Neural cell (in vitro differentiated cells): ENCODE data around the gene GRHL1. TPM values are rescaled to one million over a fixed set of nuclear protein-coding genes. Genes with fewer than 3 reads are reported as not detected.

Experiments
- H2AFZ ChIP-seq: fragments of 200-600, 300-800 bp; sonication (generic), shearing (Covaris generic); 2 replicates; pipeline ENCODE4 v1.6.0; 2014; ENCODE audit warnings: low read depth, mild to moderate bottlenecking, antibody characterized with exemption, low read length, moderate library complexity
- H3F3A ChIP-seq: fragments of 200-600 bp; shearing (Covaris generic); 2 replicates; pipeline ENCODE4 v1.6.1; 2016; ENCODE audit warnings: mild to moderate bottlenecking, moderate library complexity, mixed read lengths, antibody characterized with exemption, low read length; ENCODE audit not compliant: insufficient read depth, poor library complexity, severe bottlenecking
- H3K27ac ChIP-seq: fragments of 200-600, 300-800 bp; sonication (generic), shearing (Covaris generic); 2 replicates; pipeline ENCODE4 v1.5.1; 2014; ENCODE audit warnings: mild to moderate bottlenecking, low read length, moderate library complexity
- H3K27me3 ChIP-seq: fragments of 300-800, 200-600 bp; sonication (generic), shearing (Covaris generic); 2 replicates; pipeline ENCODE4 v1.6.0; 2014; ENCODE audit warnings: mild to moderate bottlenecking, low read depth, low read length, moderate library complexity; ENCODE audit not compliant: insufficient read depth
- H3K36me3 ChIP-seq: fragments of 300-800, 200-600 bp; sonication (generic), shearing (Covaris generic); 2 replicates; pipeline ENCODE4 v1.5.1; 2014; ENCODE audit warnings: mild to moderate bottlenecking, antibody characterized with exemption, low read length, moderate library complexity; ENCODE audit not compliant: insufficient read depth
- H3K4me2 ChIP-seq: fragments of 300-800, 200-600 bp; sonication (generic), shearing (Covaris generic); 2 replicates; pipeline ENCODE4 v1.6.0; 2014; ENCODE audit warnings: mild to moderate bottlenecking, low read length
- H3K4me3 ChIP-seq: fragments of 300-800, 200-600 bp; sonication (generic), shearing (Covaris generic); 2 replicates; pipeline ENCODE4 v1.5.1; 2014; ENCODE audit warnings: mild to moderate bottlenecking, low read length, moderate library complexity
- H3K79me2 ChIP-seq: fragments of 200-600 bp; shearing (Covaris generic); replicated peaks from 2 replicates; pipeline ENCODE4 v1.6.0; 2014; ENCODE audit warnings: mild to moderate bottlenecking, low read length, moderate library complexity; ENCODE audit not compliant: insufficient read depth
- H3K9ac ChIP-seq: fragments of 300-800, 200-600 bp; sonication (generic), shearing (Covaris generic); 2 replicates; pipeline ENCODE4 v1.6.1; 2016; ENCODE audit warnings: mild to moderate bottlenecking, low read length, mixed read lengths
- H3K9me2 ChIP-seq: fragments of 200-600 bp; shearing (Covaris generic); 2 replicates; pipeline ENCODE4 v1.6.1; 2016; ENCODE audit warnings: mild to moderate bottlenecking, low read length, mixed read lengths; ENCODE audit not compliant: insufficient read depth
- H3K9me3 ChIP-seq: fragments of 200-600, 300-800 bp; sonication (generic), shearing (Covaris generic); 2 replicates; pipeline ENCODE4 v1.6.1; 2016; ENCODE audit warnings: mild to moderate bottlenecking, mixed run types, low read length, moderate library complexity, mixed read lengths
- H4K20me1 ChIP-seq: fragments of 200-600 bp; shearing (Covaris generic); 2 replicates; pipeline ENCODE4 v1.6.1; 2016; ENCODE audit warnings: mild to moderate bottlenecking, mixed run types; ENCODE audit not compliant: insufficient read depth
- EP300 ChIP-seq: fragments of 450-650 bp; conservative IDR thresholded peaks from 2 replicates; pipeline ENCODE4 v1.6.1; 2014; ENCODE audit warnings: antibody characterized with exemption, mild to moderate bottlenecking, moderate library complexity; ENCODE audit not compliant: poor library complexity, severe bottlenecking
- EZH2 ChIP-seq: fragments of 200-600, 300-800 bp; shearing (Covaris generic), sonication (generic); IDR thresholded peaks from 2 replicates; pipeline ENCODE4 v1.6.1; 2014; ENCODE audit warnings: antibody characterized with exemption, low read length, borderline replicate concordance, mild to moderate bottlenecking; ENCODE audit not compliant: insufficient read depth, poor library complexity, severe bottlenecking
- MXI1 ChIP-seq: fragments of 450-650 bp; conservative IDR thresholded peaks from 2 replicates; pipeline ENCODE4 v1.6.1; 2014; ENCODE audit warnings: antibody characterized with exemption, mild to moderate bottlenecking; ENCODE audit not compliant: poor library complexity, severe bottlenecking
- POLR2AphosphoS5 ChIP-seq: IDR thresholded peaks from 2 replicates; pipeline ENCODE4 v1.6.1; 2012
- RAD21 ChIP-seq: fragments of 450-650 bp; conservative IDR thresholded peaks from 2 replicates; pipeline ENCODE4 v1.6.1; 2014; ENCODE audit warnings: antibody characterized with exemption, mild to moderate bottlenecking, moderate library complexity
- REST ChIP-seq: IDR thresholded peaks from 2 replicates; pipeline ENCODE4 v1.6.1; 2012; ENCODE audit warnings: borderline replicate concordance
- SMC3 ChIP-seq: fragments of 450-650 bp; conservative IDR thresholded peaks from 2 replicates; pipeline ENCODE4 v1.6.1; 2014; ENCODE audit warnings: antibody characterized with exemption, mild to moderate bottlenecking, moderate library complexity; ENCODE audit not compliant: poor library complexity
- TAF1 ChIP-seq: IDR thresholded peaks from 2 replicates; pipeline ENCODE4 v1.6.1; 2012; ENCODE audit warnings: low read depth
- polyA plus RNA-seq: library from polyadenylated mRNA; depleted of rRNA; stranded (reverse); fragments of >200 nt; gene quantifications from 2 replicates; pipeline ENCODE4 v1.2.3, GENCODE V29; 2014
- TF ChIP-seq, protein P1 (sequence below): fragments of 450-650 bp; IDR thresholded peaks from 2 replicates; pipeline ENCODE4 v1.5.1; 2014; ENCODE audit warnings: antibody characterized with exemption, mild to moderate bottlenecking, moderate library complexity; ENCODE audit not compliant: poor library complexity, severe bottlenecking

Gene GRHL1
- polyA plus RNA-seq, 1 donor from 2014 or later, result 26.3 TPM

DNA sequence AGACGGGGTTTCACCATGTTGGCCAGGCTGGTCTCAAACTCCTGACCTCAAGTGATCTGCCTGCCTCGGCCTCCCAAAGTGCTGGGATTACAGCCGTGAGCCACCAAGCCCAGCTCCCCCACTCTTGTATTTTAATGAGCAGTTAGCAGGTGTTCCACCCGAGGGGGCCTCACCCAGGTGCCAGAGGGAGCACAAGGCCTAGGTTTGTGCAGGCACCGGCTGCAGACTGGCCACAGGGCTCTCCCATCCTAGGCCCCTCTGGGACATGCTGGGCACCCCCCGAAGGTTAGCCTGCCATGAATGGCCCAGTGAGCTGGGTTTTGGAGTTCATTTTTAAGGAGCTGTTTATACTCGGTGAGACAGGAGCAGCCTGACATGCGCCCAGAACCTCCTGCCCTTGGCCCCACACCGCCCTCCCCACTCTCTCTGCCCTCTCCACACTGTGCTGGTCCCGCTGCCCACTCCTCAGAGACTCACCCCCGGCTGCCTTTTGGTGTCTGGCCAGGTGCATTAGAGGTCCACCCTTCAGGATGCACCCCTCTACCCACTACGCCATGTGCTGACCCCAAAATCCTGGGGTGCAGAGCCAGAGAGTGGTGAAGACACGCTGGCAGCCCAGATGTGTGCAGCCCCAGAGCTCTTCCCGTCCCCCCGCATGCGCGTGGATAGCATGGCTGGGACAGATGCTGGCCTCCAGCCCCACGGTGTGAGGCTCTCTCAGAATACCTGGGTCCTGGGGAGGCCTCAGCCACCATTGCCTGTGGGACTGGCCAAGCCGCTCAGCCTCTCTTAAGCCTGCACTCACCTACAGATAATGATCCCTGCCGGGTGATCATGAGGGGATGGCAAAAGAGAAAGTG, 80.6 kb downstream of the GRHL1 start:
- Histone ChIP-seq H3F3A (no peaks in the 10 kb centered on the region), H3K9me2 (no peaks in the 10 kb centered on the region), H3K36me3 (no peaks in the 10 kb centered on the region), H3K4me3 (no peak overlapping the region), H3K79me2 (no peaks in the 10 kb centered on the region), H3K9ac (no peak overlapping the region), H4K20me1 (no peaks in the 10 kb centered on the region), H3K27ac (no peak overlapping the region), H3K9me3 (no peaks in the 10 kb centered on the region), H2AFZ (no peak overlapping the region), H3K4me2 (no peak overlapping the region), H3K27me3 (no peaks in the 10 kb centered on the region)
- no peak for TF ChIP-seq RAD21
- no peak for TF ChIP-seq EP300
- TF ChIP-seq MXI1, result no peak
- TF ChIP-seq SMC3, result no peak
- TF ChIP-seq, protein P1, sequence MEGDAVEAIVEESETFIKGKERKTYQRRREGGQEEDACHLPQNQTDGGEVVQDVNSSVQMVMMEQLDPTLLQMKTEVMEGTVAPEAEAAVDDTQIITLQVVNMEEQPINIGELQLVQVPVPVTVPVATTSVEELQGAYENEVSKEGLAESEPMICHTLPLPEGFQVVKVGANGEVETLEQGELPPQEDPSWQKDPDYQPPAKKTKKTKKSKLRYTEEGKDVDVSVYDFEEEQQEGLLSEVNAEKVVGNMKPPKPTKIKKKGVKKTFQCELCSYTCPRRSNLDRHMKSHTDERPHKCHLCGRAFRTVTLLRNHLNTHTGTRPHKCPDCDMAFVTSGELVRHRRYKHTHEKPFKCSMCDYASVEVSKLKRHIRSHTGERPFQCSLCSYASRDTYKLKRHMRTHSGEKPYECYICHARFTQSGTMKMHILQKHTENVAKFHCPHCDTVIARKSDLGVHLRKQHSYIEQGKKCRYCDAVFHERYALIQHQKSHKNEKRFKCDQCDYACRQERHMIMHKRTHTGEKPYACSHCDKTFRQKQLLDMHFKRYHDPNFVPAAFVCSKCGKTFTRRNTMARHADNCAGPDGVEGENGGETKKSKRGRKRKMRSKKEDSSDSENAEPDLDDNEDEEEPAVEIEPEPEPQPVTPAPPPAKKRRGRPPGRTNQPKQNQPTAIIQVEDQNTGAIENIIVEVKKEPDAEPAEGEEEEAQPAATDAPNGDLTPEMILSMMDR, result no peak
- TF ChIP-seq POLR2AphosphoS5, result no peak
- TF ChIP-seq EZH2, result no peak
- no peak for TF ChIP-seq REST
- TF ChIP-seq TAF1, result no peak

- no peaks in the 10 kb centered on the region for H3K9me2 ChIP-seq
- no peaks in the 10 kb centered on the region for H3K36me3 ChIP-seq
- no peaks in the 10 kb centered on the region for H3F3A ChIP-seq
- H3K4me3 ChIP-seq, result no peak overlapping the region
- H3K79me2 ChIP-seq, result no peaks in the 10 kb centered on the region
- no peak overlapping the region for H3K4me2 ChIP-seq
- H3K9me3 ChIP-seq, result no peaks in the 10 kb centered on the region
- no peaks in the 10 kb centered on the region for H4K20me1 ChIP-seq
- TF ChIP-seq EZH2 (no peak), RAD21 (no peak), MXI1 (no peak), POLR2AphosphoS5 (no peak), TAF1 (no peak), SMC3 (no peak), EP300 (no peak), REST (no peak)
- TF ChIP-seq, protein P1, result no peak
- no peak overlapping the region for H3K27ac ChIP-seq
- H3K27me3 ChIP-seq, result no peaks in the 10 kb centered on the region
- no peak overlapping the region for H2AFZ ChIP-seq
- H3K9ac ChIP-seq, result no peak overlapping the region
Measured at GRCh38 chr2:10032746-10033105, 81.2 kb downstream of the GRHL1 start.
